ENCODE measurements around the gene LHPP. TPM values are rescaled to one million over a fixed set of nuclear protein-coding genes. Genes with fewer than 3 reads are reported as not detected.
"Not testable (repeated sequence)": the region's sequence is repeated elsewhere in the genome, so short reads cannot be mapped to it uniquely, and the experiment has no call there.

LHPP gene
- total and polyA plus RNA-seq, 10 of the 15 experiments (the other 5 are each of a cell fraction or from before 2014, with no cell fraction given) = 0.79 to 9.8 (median 6.7) TPM

DNA sequence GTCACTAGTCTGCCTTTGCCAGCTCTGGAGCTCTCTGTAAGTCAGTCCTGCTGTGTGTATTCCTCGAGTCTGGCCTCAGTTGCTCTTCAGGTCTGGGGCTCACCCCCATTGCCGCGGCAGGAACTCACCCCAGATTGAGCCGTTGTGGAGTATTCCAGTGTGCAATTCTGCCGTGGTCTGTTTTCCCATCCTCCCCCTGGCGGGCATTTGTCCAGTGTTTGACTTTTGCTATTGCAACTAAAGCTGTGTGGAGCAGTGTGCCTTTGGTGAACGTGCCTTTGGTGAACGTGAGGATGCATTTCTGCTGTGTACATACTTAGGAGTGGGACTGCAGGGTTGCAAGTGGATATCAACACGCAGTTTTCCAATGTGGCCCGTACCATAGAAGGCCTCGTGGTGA is 148.1 kb downstream of the LHPP start (continued):
- TF ChIP-seq ETV6 (conservative IDR thresholded peaks at IDR 0.05 in 1 of 2, IDR thresholded peaks at IDR 0.05 in 1 of 2; ENCODE audit: borderline replicate concordance in 1 of 2, low read depth in 1 of 2) = no peak
- TF ChIP-seq ATF3 (IDR thresholded peaks at IDR 0.05; ENCODE audit: borderline replicate concordance, extremely low read depth, low read depth, low read length) = no peak
- no peak for TF ChIP-seq RUNX3 (IDR thresholded peaks at IDR 0.05; ENCODE audit: low read length)
- no peak for TF ChIP-seq CREM (IDR thresholded peaks at IDR 0.05; ENCODE audit: low read depth)
- no peak for TF ChIP-seq JUNB (IDR thresholded peaks at IDR 0.05)
- TF ChIP-seq CBX3 (IDR thresholded peaks at IDR 0.05; ENCODE audit: borderline replicate concordance, low read depth) = no peak
- no peak for TF ChIP-seq ATF7 (IDR thresholded peaks at IDR 0.05; ENCODE audit: low read depth)

GRCh38 chr10:124610186-124610585 is 148.6 kb downstream of the LHPP start:
- H4K20me1 ChIP-seq (ENCODE audit: control insufficient read depth, insufficient read depth); POLR2A ChIA-PET; DNase-seq (ENCODE audit: low read depth, low spot score); SMC1A ChIA-PET (ENCODE audit: uncharacterized antibody, unreplicated experiment); CTCF ChIA-PET; H3K4me3 ChIP-seq; H2AFZ ChIP-seq (ENCODE audit: control insufficient read depth, low read depth, low read length); BruUV-seq (replicated peaks); H3K36me3 ChIP-seq (ENCODE audit: control insufficient read depth in 2 of 2, insufficient read depth in 2 of 2, low read length in 1 of 2); RAD21 ChIA-PET (ENCODE audit: unreplicated experiment); H3K4me2 ChIP-seq (ENCODE audit: control insufficient read depth, insufficient read depth); H3K27me3 ChIP-seq (replicated peaks in 1 of 2; ENCODE audit: control insufficient read depth in 2 of 2, insufficient read depth in 2 of 2, low read length in 1 of 2); in situ Hi-C loops (cut with MboI); H3K9ac ChIP-seq (ENCODE audit: control insufficient read depth, insufficient read depth, low read length); FAIRE-seq; H3K79me2 ChIP-seq (ENCODE audit: control insufficient read depth, insufficient read depth, low read length); ATAC-seq; H3K9me3 ChIP-seq (replicated peaks; ENCODE audit: control insufficient read depth, insufficient read depth, low read length); H3K27ac ChIP-seq (ENCODE audit: control insufficient read depth, insufficient read depth): not testable (repeated sequence)
- peaks cover 38% of the 10 kb centered on the region for H3K4me1 ChIP-seq (ENCODE audit: control insufficient read depth, insufficient read depth, low read length)
- intact Hi-C loops (cut with micrococcal nuclease; ENCODE audit: unreplicated experiment) = loop anchor here (5.0 kb wide), 1 partner anchor 132 kb away; the partner anchor contains the start of gene FAM53B
- 98% methylated on average over 15 of the region's 19 CpGs for WGBS (ENCODE audit: insufficient coverage, insufficient replicate concordance, low lambda C conversion rate, missing lambda C conversion rate)

- H2AFZ ChIP-seq (ENCODE audit: control insufficient read depth, low read depth, low read length); H4K20me1 ChIP-seq (ENCODE audit: control insufficient read depth, insufficient read depth); H3K79me2 ChIP-seq (ENCODE audit: control insufficient read depth, insufficient read depth, low read length); H3K27ac ChIP-seq (ENCODE audit: control insufficient read depth, insufficient read depth); H3K36me3 ChIP-seq (ENCODE audit: control insufficient read depth in 2 of 2, insufficient read depth in 2 of 2, low read length in 1 of 2); FAIRE-seq; BruUV-seq (replicated peaks); in situ Hi-C loops (cut with MboI); H3K9me3 ChIP-seq (replicated peaks; ENCODE audit: control insufficient read depth, insufficient read depth, low read length); H3K4me2 ChIP-seq (ENCODE audit: control insufficient read depth, insufficient read depth); RAD21 ChIA-PET (ENCODE audit: unreplicated experiment); H3K9ac ChIP-seq (ENCODE audit: control insufficient read depth, insufficient read depth, low read length); ATAC-seq; DNase-seq (ENCODE audit: low read depth, low spot score); H3K27me3 ChIP-seq (replicated peaks in 1 of 2; ENCODE audit: control insufficient read depth in 2 of 2, insufficient read depth in 2 of 2, low read length in 1 of 2); POLR2A ChIA-PET; H3K4me3 ChIP-seq: not testable (repeated sequence)
- WGBS (ENCODE audit: insufficient coverage, insufficient replicate concordance, low lambda C conversion rate, missing lambda C conversion rate) = 94% methylated on average over 9 of the region's 17 CpGs
- CTCF ChIA-PET = interaction anchor here (1.2 kb wide), 1 partner anchor 38 kb away, joined by 4 read pairs; no protein-coding TSS in a partner anchor
- SMC1A ChIA-PET (ENCODE audit: uncharacterized antibody, unreplicated experiment) = interaction anchor here (1.5 to 1.7 kb wide), 2 partner anchors 86 to 130 kb away, joined by 4 read pairs; no protein-coding TSS in a partner anchor
- H3K4me1 ChIP-seq (ENCODE audit: control insufficient read depth, insufficient read depth, low read length) = peaks cover 40% of the 10 kb centered on the region
- intact Hi-C loops (cut with micrococcal nuclease; ENCODE audit: unreplicated experiment) = loop anchor here (5.0 kb wide), 1 partner anchor 131 kb away; the partner anchor contains the start of gene FAM53B
These were observed 149.2 kb downstream of the LHPP start for GRCh38 chr10:124610851-124611250.
